ENCODE data around the gene FMNL2.
"Not testable (repeated sequence)": the region's sequence is repeated elsewhere in the genome, so short reads cannot be mapped to it uniquely, and the experiment has no call there.

The FMNL2 gene

DNA sequence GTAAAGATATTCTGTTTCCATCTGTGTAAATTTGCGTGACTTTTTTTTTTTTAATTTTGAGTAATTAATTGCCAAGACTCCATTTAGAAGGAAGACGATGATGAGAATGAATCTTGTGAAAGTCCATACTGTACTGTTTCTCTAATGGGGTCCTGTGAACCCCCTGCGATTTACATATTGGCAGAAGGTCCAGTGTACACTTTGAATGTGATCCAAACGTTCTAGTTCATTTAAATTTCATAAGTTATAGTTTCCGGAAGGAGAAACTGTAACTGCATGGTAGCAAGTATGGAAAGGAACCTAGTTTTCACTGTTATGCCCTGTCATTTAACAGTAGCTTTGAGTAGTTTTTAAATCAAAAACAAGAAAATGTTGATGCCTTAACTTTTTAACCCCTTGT is 166.7 kb downstream of the FMNL2 start:
- no peak for DNase-seq

DNA sequence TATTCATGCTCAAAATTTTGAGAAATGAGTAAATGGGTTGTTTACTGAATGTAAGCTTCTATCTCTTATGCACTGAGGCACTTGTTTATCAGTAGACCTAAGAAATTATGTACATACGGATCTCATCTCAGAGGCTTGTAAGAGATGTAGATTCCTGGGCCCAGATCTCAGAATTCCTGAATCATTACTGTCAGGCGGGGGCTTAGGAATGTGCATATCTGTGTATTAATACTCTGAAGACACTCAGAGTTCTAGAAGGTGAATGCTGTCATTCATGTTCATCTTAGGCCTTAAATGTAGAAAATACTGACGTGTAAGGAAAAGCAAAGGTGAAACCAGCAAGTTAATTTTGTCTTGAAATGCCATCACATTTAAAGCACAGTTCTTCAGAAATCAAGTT is 169.6 kb downstream of the FMNL2 start:
- no peak for DNase-seq

DNA sequence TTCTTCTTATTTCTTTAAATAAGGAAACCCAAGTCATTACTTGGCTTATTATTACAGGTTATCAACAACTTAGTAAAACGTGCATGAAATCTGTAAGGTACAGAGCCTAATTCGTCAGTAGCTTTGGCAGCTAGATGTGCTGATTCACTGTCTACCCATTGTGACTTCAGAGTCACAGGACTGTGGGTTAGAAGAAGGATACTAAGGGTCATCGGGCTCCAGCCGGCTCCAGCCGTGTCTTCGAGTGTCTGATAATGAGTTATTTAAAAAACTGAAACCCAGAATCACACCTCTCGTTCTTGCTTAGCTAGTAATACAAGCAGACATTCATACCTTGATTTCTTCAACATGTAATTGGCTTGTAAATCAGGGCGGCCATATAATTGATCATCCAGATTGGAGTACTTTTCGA is 170.5 kb downstream of the FMNL2 start:
- no peak for DNase-seq

DNA sequence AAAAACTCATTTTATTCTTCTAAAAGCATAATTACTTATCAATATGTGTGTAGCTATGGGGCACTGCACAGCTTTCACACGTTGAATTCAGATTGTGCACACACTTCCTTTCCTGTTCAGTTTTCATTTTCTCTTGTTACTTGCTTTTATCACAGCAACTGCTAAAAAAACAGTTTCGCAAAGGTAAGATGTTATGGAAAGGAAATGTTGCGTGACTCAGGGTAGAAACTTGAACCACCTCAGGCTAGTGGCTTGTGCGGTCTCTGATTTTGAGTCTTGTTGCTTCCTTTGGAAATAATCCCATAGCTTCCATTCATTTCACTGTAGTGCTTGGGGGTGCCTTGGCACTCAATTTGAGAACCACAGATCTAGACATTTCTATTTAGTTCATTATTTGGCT is 171.9 kb downstream of the FMNL2 start:
- DNase-seq, result no peak

DNA sequence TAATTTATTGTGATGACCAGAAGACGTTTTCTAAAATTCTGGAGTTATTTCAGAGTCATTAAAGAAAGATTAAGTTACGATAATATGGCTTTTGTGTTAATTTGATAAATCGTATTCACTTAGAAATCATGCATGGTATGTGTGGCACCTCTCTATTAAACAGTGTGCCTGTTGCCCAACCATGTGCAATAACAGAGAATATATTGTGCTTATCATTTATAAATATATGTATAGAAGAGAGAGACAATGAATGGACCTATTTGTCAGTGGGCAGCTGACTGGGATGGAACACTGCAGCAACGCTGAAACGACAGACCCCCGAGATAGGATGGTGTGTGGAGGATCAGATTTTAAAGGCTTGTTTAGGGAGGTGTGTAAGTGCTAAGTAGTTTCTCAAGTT is 172.9 kb downstream of the FMNL2 start:
- no peak for DNase-seq

DNA sequence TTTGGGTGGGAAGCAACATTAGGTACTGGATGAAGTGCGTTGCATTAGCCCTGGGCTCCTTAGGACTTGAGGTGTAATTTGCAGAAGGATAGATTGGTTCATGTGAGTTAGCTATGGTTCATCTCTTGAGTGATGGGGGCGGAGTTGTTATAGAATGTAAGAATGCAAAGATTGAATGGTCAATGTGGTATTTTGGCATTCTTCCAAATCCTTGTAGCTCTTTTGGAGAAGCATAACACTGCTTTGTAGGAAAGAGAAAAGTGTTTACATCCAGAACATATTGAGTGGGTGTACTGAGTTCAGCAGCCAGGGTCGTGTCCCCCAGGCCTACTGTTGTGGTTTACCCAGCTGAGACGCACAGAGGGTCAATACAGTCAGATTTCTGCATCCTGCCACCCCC is 173.5 kb downstream of the FMNL2 start:
- no peak for DNase-seq

DNA sequence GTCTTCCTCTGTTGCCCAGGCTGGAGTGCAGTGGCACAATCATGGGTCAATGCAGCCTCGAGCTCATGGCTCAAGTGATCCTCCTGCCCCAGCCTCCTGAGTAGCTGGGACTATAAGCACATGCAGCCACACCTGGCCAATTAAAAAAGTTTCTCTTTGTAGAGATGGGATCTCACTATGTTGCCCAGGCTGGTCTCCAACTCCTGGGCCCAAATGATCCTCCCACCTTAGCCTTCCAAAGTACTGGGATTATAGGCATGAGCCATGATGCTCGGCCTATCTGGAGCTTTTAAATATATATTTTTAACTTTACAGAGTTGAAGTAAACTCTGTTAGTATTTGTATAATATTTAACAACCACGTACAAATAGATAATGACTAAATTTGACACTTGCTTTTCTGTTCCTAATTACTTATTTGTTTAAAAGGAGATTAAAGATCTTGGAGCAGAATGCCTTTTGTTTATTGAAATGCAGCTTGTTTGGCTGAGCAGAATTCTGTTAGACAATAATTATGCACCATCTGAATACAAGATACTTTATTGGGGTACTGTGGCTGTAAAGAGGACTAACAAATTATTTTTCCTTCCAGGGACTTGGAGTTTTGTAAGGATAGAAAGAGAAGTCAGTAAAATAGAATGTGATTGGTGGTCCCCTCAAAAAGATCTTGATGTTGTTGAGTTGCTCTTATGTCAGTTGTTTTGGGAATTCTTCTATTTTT is 175.0 kb downstream of the FMNL2 start:
- no peak for DNase-seq

DNA sequence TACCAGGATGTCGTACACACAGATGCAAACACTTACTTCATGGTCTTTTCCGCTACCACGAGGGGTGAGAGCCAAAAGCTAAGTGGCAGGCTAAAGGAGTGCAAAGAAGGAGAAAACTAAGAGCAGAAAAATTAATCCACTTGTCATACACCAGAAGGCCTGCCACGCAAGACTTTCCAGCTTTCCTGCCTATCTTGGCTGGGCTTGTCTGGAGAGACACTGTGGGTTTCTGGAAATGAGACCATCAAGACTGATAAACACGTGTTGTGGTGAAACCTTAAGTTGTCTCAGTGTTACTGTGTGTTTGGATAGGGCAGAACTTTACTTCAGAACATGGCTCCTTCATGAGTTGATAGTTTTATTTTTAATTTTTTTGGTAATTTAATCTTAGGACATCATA is 175.6 kb downstream of the FMNL2 start:
- no peak for DNase-seq

DNA sequence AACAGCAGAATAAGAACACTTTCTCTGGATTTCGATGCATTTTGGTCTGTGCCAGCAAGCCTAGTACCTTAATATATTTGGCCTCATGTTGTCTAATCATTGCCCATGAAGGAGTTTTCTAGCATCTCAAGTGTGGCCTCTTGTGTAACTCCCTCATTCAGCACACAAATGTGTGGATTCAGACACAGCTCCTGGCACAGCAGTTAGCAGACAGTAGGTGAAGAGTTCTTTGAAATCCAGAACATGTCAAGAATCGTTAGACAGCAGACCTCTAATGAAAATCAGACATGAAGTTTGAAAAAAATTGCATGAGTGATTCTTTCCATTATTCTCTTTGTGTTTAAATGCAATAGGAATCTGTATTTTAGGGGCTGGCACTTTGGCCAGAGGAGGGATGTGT is 177.0 kb downstream of the FMNL2 start:
- DNase-seq, result no peak

DNA sequence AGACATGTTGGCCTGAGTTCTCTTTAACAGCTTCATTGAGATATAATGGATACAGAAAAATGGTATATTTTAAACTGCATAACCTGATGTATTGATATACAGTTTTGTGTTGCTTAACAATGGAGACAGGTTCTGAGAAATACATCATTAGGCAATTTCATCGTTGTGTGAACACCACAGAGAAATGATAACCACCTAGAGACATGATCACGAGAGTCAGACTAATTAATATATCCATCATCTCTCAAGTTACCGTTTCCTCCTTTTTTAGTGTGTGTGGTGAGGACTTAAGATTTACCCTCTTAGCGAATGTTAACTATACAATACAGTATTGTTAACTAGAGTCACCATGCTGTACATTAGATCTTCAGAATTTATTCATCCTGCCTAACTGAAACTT is 178.1 kb downstream of the FMNL2 start:
- no peak for DNase-seq

DNA sequence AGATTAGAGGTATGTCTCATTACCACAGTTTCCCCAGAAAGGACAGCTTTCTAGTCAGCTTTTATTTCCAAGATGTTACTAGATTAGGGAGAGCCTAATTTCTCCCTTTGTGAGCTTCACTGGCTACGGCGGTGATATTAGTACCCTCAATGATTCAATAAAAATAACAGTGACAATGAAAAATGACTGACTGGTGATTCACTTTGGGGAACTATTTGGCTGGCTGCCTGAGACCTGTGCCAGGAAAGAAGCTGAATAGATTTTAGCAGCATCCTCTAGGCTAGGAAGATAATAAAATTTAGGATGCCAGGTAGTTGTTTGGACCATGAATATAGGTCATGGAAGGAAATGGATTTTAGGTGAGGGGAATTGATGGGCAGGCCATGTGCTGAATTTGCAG is 178.7 kb downstream of the FMNL2 start:
- peak; percentile 7 for DNase-seq

DNA sequence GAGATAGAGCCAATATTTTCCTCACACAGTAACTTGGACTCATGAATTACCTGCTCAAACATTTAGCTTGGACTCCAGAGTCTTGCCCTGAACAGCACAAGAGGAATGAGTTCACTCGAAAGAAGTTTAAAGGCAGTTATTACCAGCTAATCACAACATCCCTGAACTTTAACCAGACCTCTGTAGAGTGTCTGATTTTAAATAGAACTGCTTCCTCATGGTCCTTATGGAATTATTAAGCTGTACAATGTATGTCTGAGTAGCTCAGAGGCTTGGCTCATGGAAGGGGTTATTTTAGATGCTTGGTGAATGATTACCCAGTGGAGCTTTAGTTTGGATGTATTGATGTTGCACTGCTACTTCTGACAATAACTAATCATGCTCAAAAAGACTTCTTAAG is 183.1 kb downstream of the FMNL2 start:
- DNase-seq, result no peak

DNA sequence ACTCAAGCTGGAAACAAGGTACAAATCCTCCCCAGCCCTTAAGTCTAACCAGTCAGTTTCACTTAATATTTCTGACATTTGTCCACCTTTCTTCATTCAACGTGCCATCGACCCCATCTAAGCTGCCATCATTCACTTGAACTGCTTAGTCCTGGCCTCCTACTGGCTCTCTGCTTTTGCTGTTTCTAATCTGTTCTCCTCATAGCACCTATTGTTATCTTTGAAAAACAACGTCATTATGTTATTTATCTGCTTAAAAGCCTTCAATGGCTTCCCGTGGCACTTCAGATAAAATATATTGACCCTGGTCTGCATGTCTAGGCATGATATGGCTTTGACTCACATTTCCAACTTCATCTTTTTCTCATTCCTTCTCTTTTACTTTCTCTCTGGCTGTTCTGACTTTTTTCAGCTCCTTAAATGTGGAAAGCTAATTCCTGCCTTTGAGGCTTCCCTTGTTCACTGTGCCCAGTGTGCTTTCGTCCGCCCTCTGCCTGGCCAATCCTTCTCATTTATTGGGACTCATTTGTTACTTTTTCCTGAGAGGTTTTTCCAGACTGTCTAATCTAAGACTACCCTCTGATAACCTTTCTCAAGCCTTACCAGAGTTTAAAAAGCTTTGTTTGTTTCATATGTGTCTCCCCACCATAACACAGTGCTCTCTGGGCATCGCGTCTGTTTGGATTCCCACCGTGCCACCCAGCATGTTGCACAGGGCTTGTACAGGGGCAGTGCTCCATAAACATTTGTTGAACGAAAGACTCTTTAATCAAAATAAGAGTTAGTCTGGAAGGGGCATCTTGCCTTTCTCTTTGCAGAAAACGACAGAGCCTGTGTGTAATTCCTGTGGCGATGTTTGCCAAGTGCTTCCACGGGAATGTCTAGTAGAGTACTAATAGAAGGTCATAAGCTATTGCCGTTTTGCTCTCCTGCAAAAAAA is 183.9 kb downstream of the FMNL2 start:
- no peak for DNase-seq

DNA sequence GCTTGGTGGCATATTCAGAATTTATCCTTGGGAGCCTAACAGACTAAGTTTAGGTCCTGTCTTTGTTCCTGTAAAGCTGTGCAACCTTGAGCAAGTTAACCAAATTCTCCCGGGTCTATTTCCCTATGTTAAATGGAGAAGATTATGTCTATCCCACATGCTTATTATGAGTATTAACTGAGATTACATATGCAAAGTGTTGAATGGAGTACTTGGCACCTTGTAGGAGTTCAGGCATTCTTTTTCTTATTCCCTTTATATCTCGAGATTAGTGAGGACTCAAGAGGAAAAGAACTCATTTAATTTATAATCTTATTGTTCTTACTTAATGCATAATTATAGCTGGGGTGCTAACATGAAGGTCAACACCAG is 184.6 kb downstream of the FMNL2 start:
- DNase-seq, result no peak

DNA sequence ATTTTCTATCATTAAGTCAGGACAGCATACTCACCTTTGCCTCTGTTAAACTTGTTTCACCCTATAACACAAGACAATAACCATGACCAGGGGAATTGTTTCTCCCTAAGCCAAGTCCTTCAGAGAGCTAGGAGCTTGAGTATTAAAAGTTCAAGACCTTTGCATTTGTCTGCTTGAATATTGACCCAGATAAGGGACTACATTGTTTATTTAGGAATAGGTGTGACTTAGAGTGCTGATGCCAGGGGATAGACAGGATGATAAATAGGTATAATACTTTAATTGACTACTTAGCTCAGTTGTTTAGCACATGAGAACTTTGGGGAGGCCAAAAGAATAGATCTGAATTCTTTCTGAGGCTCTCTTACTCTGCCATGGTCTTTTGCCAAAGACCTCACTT is 185.8 kb downstream of the FMNL2 start:
- no peak for DNase-seq

DNA sequence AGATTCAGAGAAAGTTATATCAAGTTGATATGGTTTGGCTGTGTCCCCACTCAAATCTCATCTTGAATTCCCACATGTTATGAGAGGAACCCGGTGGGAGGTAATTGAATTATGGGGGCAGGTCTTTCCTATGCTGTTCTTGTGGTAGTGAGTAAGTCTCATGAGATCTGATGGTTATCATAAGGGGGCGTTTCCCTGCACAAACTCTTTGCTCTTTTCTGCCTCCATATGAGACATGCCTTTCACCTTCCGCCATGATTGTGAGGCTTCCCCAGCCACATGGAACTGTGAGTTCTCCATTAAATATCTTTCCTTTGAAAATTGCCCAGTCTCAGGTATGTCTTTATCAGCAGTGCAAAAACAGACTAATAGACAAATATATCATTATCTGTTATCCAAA is 187.5 kb downstream of the FMNL2 start:
- DNase-seq, result not testable (repeated sequence)

DNA sequence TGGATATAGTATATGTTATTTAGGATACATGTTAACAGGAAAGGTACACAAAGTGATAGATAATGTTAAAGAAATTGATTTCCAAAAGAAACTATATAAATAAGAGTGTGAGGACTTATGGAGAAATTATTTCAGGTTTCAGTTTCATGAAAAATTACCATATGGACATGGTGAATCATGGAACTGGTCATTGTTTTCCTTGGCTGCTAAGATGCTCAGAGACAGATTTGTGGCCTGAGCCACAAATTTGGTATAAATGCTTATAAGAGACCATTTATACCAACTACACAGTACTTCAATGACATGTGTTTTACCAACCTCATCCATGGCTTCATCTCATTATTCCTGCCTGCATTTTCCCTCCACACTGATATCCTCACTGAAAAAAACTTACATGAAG is 188.1 kb downstream of the FMNL2 start:
- DNase-seq, result no peak

DNA sequence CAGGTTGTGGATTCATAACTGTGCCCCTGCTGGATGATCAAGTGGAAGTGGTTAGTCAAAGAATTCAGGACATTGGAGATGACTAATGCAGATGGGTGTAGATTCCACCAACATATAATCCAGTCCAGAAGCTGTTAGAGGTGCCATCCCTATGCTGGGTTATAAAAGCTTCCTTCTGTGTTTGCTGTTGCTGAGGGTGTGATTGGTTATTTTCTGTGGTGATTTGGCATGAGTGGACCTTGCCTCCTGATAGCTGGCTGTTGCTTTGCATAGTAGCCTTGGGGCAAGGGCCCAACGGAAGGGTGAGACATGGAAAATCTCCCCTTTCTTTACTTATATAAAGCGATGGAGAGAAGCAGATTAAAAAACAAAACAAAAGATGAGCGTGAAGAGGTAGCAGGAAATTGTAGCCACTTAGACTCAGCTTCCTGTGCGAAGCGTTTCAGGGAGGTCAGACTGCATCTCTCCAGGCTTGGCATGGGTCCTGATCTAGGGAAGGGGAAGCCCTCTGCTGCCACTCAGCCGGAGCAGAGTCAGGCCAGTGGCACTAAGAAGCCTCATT is 190.4 kb downstream of the FMNL2 start:
- no peak for DNase-seq

DNA sequence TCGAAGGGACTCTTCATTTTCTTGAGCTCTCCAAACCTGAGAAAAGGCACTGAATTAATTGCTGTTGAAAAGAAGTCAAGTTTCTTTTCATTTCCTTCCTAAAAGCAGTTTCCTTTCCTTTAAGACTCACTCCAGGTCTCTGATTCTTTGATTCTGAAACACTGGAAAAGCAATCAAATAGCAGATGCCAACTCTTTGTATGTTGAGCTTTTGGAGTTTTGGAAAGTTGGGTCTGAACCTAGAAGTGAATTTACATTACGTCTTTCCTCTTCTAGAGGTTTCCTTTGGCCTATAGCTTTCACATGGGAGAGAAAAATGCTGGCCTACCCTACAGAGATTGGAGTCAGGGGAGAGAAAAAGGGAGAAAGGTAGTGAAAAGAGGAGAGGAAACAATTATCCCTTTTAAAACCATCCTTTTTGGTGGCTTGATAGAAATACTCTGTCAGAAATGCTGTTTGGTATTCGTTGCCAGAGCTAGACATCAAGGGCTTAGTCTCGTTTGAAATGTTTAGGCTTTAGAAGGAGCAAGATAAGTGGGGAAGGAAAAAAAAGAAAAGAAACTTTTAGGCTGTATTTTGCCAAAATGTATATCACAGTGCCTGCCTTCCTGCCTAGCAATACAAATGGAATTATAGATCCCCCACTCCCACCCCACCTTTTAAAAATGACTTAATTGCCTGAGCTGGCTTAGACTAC is 194.6 kb downstream of the FMNL2 start:
- no peak for DNase-seq

DNA sequence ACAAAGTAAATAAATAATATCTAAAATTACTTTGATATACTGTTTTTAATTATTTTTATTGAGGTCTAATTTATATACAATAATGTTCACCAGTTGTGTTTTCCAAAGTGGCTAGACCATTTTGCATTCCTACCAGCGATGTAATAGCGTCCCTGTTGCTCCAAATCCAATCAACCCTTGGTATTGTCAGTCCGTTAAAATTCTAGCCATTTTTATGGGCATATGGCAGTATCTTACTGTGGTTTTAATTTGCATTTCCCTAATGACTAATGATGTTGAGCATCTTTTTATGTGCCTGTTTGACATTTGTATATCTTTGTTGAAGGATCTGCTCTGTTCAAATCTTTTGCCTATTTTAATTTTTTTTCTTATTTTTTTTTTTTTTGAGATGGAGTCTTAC is 197.3 kb downstream of the FMNL2 start:
- DNase-seq, result no peak

DNA sequence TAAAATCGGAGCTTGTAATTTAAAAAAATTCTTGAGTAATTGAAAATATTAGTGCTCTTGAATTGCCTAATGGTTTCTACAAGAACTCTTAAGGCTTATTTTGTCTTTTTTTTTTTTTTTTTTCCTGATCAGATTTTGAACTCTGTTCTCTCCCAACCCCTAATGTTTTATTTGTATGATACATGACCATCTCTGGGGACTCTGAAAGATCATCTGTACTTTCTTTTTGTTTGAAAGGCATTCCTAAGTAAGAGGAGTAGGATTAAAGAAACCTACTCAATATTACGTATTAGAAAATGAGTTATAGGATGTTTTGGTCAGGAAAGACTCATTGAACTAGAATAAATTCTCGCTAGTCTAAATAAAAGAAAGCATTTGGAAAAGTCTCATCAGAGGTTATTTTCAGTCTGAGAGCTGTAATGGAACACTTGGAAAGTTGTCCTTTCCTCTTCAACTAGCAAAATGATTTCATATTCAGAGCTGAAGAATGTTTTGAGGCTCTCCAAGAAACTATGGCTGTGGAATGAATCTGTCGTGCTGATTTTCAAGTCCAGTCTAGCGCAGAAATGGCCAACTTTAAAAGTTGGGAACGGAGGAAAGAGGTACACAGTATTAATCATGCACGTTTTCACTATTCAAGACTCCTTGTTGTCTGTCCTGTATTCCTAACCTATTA is 199.6 kb downstream of the FMNL2 start:
- DNase-seq, result no peak

DNA sequence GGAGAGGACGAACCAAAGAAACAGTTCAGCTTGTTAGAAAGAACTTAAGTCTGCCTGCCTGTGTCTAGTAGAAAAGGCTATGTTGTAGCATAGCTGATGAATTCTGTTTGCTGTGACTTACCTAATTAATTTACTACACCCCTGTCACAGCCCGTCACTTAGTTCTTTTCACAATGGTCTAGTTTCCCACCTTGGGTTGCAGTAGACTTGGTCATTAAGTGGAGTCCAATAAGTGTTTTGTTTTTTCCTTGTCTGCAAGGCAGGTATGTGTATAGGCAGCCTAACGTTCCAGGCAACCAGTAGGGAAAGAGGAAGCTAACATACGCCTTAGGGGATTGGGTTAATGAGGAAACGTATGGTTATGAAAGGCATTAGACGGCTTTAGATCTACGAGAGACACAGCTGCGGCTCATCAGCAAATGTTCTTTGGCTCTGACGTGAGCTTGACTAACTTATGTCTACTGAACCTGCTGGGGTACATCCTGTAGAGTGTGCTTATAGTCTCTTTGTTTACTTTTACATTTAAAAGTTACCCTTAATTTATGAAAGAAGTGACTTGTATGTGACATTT is 202.2 kb downstream of the FMNL2 start:
- DNase-seq, result no peak

DNA sequence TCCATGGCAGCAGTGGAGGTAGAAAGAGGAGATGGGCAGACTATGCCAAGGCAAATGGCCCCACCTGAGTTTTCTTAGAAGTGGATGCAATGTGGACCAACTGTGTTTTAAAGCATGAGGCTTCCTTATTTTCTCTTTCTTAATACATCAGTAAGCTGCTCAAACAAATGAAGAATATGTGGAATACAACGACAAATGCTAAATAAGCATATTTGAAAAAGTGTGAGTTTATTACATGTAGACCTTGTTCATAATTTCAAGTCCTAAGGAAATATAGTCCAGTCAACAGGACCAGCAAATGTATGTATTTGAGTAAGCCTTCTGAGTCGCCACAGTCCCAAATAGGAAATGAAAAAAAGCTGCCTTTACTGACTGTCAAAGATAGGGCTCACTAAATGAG is 204.4 kb downstream of the FMNL2 start:
- no peak for DNase-seq
